OCI-LY7 (cell line): ENCODE data around the gene LIFR.

Experiments
- EZH2phosphoT487 ChIP-seq: fragments of 200-600 bp; sonication (generic); IDR thresholded peaks from 2 replicates; pipeline ENCODE4 v1.6.1; 2018; ENCODE audit warnings: low read depth, borderline replicate concordance, mild to moderate bottlenecking, mixed run types, antibody characterized with exemption, low read length, moderate library complexity, mixed read lengths
- TF ChIP-seq, protein P1 (sequence below): fragments of 200-600 bp; sonication (generic); conservative IDR thresholded peaks from 2 replicates; pipeline ENCODE4 v1.5.1; 2014; ENCODE audit warnings: mild to moderate bottlenecking, antibody characterized with exemption, low read length, moderate library complexity, mixed read lengths

DNA sequence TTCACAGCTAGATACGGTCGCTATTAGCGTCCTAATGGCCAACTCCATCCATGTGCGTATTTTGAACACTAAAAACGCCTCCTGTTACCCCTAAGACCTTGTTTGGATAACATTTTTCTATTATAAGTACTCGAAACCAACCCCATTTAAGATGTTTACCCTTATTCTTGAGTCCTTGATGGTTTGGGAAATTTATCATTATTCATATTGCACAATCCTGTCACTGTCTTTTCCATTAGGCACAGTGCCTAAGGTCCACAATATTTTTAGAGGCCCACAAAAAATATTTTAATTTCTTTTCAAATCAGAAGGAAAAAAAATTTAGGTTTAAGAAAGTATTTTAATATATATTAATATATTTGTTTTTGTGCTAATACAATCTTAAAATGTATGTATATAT, 1.3 kb upstream of the LIFR start:
- TF ChIP-seq, protein P1, sequence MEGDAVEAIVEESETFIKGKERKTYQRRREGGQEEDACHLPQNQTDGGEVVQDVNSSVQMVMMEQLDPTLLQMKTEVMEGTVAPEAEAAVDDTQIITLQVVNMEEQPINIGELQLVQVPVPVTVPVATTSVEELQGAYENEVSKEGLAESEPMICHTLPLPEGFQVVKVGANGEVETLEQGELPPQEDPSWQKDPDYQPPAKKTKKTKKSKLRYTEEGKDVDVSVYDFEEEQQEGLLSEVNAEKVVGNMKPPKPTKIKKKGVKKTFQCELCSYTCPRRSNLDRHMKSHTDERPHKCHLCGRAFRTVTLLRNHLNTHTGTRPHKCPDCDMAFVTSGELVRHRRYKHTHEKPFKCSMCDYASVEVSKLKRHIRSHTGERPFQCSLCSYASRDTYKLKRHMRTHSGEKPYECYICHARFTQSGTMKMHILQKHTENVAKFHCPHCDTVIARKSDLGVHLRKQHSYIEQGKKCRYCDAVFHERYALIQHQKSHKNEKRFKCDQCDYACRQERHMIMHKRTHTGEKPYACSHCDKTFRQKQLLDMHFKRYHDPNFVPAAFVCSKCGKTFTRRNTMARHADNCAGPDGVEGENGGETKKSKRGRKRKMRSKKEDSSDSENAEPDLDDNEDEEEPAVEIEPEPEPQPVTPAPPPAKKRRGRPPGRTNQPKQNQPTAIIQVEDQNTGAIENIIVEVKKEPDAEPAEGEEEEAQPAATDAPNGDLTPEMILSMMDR = no peak
- no peak for TF ChIP-seq EZH2phosphoT487
